Left lobe of liver (tissue), 2 donors: ENCODE data around the gene LILRB4. TPM values are rescaled to one million over a fixed set of nuclear protein-coding genes. Genes with fewer than 3 reads are reported as not detected.
"Not testable (repeated sequence)": the region's sequence is repeated elsewhere in the genome, so short reads cannot be mapped to it uniquely, and the experiment has no call there.

Experiments used
- ATAC-seq: fragments of 200-7000 bp; cut with Tn5 transposase; one replicate; pipeline ENCODE4 v1.9.1; 2020; ENCODE audit warnings: mild to moderate bottlenecking, moderate library complexity
- DNase-seq: peaks from one replicate; pipeline ENCODE4 v3.0.0-alpha.2; 2020; ENCODE audit warnings: low spot score
- total RNA-seq: library from RNA; stranded (reverse); gene quantifications from one replicate; pipeline ENCODE4 v1.2.1, GENCODE V29; 2021
- donor health status: DM: no; HTN: no; CAD: no; lungs with moderate emphysema.
- donor health status: DM: no; HTN: yes; CAD: no.

Gene LILRB4
- total RNA-seq: 1.9 TPM

DNA sequence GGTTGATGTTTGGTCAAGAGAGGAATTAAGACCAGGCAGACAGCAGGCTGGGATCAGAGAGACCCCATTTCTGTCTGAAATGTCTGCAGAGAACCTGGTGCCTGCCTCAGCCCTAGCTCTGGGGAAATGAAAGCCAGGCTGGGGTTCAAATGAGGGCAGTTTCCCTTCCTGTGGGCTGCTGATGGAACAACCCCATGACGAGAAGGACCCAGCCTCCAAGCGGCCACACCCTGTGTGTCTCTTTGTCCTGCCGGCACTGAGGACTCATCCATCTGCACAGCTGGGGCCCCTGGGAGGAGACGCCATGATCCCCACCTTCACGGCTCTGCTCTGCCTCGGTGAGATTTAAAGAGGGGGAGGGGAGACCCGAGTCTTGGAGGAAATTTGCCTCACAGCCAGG lies at the start of gene LILRB4:
TSS of gene LILRB4 (plus strand) at position 256 of the 400 bp plus-strand sequence. CDS start at position 305, 49 bp downstream.
- DNase-seq: no peak
- peak; percentile 60 for ATAC-seq

DNA sequence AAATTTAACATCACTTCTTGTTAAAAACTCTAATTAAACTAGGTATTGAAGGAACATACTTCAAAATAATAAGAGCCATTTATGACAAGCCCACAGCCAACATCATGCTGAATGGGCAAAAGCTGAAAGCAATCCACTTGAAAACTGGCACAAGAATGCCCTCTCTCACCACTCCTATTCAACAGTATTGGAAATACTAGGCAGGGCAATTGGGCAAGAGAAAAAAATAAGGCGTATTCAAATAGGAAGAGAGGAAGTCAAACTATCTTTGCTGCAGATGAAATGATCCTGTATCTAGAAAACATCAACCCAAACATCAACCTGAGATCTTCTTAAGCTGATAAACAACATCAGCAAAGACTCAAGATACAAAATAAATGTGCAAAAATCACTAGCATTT lies 48.1 kb upstream of the LILRB4 start:
- ATAC-seq (no peak), DNase-seq (no peak)

DNA sequence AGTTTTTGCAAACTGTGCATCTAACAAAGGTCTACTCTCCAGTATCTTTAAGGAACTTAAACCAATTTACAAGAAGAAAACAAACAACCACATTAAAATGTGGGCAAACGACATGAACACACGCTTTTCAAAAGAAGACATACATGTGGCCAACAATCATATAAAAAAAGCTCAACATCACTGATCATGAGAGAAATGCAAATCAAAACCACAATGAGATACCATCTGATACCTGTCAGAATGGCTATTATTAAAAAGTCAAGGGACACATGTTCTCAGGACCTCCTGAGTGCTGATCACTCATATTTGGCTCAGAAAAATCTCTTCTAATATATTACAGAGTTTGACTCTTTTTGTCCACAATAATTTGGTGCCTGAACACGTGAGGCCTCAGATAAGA lies 46.7 kb upstream of the LILRB4 start:
- DNase-seq: no peak
- ATAC-seq: no peak

DNA sequence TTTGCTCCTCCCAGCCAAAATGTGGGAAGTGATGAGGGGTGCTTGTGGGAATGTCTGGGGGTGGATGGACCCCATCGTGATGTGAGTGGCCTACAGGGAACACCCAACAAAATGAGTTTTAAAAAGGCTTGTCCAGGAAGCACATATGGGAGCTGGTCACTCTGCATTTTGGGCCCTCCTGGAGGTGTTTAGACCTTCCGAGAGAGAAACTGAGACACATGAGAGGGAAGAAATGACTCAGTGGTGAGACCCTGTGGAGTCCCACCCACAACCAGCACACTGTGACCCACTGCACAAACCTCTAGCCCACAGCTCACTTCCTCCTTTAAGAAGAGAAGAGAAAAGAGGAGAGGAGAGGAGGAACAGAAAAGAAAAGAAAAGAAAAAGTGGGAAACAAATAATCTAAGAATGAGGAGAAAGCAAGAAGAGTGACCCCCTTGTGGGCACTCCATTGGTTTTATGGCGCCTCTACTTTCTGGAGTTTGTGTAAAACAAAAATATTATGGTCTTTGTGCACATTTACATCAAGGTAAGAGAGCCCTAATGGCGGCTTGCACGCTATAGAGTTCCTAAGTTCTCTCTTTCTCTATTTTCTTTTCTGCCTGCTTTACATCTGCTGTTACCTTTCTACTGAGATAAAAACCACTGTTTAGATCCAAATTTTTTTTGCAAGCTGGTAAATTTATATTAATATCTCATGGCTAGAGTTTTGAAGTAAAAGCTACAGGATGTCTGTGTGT lies 45.8 kb upstream of the LILRB4 start:
- no peak for DNase-seq
- ATAC-seq: peak; percentile 29

DNA sequence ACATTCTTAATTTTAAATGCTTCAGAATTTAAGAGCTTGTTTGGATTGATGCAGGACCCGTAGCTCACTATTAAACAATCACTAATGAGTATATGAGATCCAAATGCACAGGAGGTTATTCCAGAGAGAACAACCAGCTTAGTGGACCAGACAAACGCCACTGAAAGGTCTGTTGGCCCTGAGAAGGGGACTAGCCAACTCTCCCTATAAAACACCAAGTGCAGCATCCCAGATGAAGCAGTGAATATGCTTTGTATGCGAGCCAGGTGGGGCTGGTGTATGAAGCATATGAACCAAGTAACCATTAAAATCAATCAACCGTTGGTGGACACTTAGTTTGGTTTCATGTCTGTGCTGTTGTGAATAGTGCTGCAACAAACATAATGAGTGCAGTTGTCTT lies 42.3 kb upstream of the LILRB4 start:
- ATAC-seq: no peak

DNA sequence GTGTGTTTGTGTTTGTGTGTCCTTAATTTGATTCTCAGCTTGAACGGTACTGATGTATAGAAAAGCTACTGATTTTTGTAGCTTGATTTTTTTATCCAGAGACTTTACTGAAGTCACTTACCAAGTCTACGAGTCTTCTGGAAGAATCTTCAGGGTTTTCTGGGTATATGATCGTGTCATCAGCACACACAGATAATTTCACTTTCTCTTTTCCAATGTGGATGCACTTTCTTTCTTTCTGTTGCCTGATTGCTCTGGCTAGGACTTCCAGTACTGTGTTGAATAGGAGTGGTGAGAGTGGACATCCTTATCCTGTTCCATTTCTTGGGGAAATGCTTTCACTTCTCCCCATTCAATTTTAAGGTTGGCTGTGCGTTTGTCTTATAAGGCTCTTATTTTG lies 40.4 kb upstream of the LILRB4 start:
- no peak for DNase-seq
- no peak for ATAC-seq

More for the DNA sequence above, 42.3 kb upstream of the LILRB4 start:
- no peak for DNase-seq

DNA sequence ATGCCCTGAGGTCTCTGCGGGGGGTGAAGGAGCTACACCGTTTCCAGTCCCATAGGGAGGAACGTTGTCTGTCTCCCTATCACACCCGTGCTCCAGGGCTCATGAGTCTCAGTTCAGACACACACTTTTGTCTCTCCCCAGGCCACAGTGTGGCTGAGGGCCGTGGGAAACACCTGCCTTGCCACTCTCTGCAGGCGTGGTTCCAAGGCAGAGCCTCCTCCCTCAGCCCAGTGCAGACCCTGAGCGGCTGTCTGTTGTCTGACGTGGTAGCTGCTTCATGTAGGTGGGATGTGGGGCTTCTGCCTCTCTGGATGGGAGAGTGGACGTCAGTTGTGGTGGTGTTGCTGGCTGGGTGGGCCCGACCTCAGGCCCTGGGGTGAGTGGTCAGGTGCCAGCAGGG lies 38.6 kb upstream of the LILRB4 start:
- DNase-seq, ATAC-seq: not testable (repeated sequence)

DNA sequence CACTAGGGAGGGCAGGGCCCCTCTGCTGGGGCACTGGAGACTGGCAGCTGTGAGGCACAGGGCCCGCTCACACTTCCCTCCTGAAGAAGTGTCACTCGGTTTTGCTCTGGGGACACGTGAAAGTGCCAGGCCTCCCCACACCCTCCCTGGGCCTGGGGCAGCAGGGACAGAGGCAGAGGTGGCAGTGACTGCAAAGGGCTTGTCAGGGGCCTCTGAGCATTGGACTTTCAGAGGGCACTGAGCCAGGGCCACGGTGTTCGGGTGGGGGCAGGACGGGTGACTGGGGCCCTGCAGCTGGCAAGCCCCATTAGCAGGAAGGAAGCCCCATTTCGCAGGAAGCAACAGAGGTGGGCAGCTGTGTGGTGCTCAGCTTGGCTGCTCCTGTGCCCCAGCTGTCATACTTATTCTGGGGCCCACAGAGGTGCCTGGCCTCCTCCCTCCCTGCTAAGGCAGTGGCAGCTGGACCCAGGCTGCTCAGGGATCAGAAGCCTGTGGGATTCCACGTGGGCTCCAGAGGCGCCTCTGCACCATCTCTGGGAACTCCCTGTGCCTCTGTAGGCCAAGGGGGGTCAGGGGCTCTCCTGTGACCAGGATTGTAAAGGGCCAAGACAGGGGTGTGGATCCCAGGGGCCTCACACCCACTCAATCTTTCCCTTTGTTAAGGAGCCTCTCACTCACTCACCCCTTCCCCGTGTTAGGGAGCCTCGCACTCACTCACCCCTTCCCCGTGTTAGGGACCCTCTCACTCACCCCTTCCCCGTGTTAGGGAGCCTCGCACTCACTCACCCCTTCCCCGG lies 37.7 kb upstream of the LILRB4 start:
- DNase-seq: not testable (repeated sequence)

DNA sequence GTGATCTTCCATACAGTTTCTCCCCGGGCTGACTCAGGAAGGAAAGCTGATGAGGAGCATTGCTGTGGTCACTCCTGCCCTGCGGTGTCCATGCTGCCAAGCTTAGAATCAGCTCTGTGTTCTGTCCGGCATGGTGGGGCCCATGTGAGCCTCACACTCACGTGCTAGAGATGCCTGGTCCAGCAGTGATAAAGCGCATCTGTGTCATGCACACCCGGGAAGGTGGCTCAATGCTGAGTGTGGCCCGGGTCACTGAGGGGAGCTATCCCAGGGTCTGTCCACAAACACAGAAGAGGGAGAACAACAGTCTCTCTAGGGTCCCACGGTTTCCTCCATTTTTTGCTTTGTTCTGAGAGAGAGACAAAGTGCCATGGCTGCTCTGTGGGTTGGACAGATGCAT lies 36.0 kb upstream of the LILRB4 start:
- DNase-seq: no peak

More for the DNA sequence above, 37.7 kb upstream of the LILRB4 start:
- ATAC-seq: not testable (repeated sequence)

DNA sequence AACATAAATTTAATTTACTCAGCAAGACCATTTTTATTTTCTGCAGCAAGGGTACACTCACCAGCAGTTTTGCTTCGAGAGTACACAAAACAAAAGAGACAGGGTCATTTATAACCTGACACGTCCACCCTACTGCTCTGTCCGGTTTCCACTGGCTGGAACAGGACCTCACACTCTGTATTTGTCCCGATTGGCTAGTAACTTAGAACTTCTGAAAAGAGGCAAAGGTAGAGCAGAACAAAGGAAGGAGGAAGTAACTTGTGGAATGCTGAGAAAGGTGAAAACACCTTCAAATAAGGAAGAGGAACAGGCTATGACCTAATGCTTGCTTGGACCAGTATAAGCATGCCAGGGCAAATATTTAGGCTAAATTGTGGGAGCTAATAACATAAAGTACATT lies 34.9 kb upstream of the LILRB4 start:
- not testable (repeated sequence) for DNase-seq, ATAC-seq

More for the DNA sequence above, 36.0 kb upstream of the LILRB4 start:
- no peak for ATAC-seq

DNA sequence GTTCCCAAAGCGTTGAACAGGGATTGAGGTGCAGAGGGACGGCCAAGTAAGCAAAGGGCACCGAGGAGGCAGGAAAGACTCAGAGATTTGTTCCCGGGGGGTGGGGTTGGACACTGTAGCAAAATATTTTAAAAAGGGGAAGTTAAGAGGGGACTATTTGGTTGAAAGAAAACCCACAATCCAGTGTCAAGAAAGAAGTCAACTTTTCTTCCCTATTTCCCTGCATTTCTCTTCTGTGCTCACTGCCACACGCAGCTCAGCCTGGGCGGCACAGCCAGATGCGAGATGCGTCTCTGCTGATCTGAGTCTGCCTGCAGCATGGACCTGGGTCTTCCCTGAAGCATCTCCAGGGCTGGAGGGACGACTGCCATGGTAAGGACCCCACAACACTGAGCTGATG lies 32.5 kb upstream of the LILRB4 start, which contains the start of gene LILRB1:
TSS of gene LILRB1 (plus strand) at position 223 of the 400 bp plus-strand sequence. CDS start 590 bp downstream, outside the sequence.
- peak; percentile 23 for ATAC-seq
- DNase-seq: not testable (repeated sequence)

DNA sequence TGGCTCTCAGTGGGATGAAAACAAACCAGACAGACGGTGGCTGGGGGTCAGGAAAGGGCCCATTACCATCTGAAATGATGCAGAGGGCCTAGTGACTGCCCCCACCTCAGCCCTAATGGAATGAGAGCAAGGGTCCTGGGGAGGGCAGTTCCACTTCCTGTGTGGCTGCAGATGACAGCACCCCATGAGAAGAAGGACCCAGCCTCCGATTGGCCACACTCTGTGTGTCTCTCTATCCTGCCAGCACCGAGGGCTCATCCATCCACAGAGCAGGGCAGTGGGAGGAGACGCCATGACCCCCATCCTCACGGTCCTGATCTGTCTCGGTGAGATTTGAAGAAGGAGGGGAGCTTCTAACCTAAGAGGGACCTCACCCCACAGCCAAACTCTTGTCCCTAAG lies 32.0 kb upstream of the LILRB4 start:
- no peak for DNase-seq
- ATAC-seq: peak; percentile 33

DNA sequence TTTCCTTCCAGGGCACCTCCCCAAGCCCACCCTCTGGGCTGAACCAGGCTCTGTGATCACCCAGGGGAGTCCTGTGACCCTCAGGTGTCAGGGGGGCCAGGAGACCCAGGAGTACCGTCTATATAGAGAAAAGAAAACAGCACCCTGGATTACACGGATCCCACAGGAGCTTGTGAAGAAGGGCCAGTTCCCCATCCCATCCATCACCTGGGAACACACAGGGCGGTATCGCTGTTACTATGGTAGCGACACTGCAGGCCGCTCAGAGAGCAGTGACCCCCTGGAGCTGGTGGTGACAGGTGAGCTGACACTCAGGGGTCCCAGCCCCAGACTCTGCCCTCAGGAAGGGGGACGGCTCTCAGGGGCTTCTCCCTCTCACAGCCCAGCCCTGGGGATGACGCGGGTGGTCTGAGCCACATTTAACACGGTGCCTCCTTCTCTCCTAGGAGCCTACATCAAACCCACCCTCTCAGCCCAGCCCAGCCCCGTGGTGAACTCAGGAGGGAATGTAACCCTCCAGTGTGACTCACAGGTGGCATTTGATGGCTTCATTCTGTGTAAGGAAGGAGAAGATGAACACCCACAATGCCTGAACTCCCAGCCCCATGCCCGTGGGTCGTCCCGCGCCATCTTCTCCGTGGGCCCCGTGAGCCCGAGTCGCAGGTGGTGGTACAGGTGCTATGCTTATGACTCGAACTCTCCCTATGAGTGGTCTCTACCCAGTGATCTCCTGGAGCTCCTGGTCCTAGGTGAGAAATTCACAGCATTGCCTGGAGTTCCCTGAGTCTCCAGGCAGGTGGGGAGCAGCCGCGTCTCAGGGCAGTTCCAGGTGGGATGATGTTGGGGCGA lies 31.1 kb upstream of the LILRB4 start:
- not testable (repeated sequence) for ATAC-seq, DNase-seq

DNA sequence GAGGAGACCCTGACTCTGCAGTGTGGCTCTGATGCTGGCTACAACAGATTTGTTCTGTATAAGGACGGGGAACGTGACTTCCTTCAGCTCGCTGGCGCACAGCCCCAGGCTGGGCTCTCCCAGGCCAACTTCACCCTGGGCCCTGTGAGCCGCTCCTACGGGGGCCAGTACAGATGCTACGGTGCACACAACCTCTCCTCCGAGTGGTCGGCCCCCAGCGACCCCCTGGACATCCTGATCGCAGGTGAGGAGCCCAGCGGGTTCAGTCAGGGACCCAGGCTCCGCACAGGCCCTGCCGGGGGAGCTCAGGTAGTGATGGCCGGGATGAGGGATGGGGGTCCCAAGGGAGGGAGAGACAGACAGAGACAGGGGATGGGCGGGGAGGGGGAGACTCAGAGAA lies 30.3 kb upstream of the LILRB4 start:
- DNase-seq, ATAC-seq: not testable (repeated sequence)

DNA sequence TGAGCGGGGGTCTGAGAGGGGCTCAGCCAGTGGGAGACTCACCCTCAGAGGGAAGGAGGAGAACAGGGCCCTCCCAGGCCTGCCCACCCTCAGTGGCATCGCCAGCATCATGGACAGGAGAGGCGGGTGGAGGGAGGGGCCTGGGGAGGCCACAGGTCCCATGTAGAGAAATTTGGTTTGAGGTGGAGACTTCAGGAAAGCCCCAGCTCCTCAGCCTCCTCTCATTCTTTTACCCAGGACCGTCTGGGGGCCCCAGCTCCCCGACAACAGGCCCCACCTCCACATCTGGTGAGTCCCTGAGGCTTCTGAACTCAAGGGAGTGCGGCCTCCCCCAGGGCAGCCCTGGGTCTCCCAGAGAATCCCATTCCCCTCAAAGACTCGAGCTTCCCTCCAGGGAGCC lies 29.4 kb upstream of the LILRB4 start:
- DNase-seq (no peak), ATAC-seq (no peak)

DNA sequence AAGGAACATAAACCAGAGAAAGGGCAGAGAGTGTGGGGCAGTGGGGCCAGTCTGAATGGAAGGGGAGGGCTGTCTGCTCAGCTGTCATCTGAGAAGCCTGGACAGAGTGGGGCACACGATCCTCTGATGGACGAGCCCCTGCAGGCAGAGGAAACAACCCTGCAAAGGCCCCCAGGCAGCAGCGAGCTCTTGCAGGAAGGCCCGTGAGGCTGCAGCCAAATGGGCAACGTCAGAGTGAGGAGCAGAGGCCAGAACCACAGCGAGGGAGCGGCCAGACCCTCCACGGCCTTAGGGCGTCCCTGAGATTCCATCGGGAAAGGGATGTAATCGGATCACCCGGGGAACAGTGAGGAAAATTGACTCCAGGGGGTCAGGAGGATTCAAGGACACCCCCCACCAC lies 26.7 kb upstream of the LILRB4 start:
- ATAC-seq, DNase-seq: not testable (repeated sequence)

DNA sequence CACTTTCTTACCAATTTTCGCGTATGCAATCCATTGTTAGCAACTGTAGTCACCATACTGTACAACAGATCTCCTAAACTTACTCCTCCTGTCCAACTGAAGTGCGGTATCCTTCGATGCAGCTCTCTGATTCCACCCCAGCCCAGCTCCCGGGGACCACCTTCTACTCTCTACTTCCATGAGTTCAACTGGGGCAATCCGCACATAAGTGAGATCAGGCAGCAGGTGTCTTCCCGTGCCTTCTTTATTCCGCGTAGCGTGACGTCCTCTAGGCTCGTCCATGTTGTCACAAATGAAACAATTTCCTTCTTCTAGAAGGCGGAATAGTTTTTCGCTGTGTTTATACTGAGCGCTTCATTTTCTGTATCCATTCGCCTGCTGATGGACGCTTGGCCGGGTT lies 24.1 kb upstream of the LILRB4 start:
- no peak for ATAC-seq
- DNase-seq: no peak

DNA sequence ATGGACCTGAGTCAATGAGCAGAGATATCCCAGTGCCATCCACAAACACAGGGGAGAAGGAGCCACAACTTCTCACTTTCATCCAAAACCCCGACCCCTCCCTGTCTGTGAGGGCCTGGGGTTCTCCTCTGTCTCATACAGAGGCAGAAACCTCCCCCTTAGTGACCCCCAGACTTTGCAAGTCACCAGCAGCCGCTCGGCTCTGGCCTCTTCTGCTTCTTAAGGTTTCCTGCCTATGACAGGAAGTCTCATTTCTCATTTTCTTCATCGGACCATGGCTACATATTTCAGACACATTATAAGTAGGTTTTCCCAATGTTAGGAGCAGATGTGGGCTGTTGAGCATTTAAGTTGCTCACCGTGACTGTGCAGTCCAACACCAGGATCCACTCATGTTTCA lies 19.8 kb upstream of the LILRB4 start:
- ATAC-seq: peak; percentile 31
- DNase-seq: not testable (repeated sequence)

DNA sequence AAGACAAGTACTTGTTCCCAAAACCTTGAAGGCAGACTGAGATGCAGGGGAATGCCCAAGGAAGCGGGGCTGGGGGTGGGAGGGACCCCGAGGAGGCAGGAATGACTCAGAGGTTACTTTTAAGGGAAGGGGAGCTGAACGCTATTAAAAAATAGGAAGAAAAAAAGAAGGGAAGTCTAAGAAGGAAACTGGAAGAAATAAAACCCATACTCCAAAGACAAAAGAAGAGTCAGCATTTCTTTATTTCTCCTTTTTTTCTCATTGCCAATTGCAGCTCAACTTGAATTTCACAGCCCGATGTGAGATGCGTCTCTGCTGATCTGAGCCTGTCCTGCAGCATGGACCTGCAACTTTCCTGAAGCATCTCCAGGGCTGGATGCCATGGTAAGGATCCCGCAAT lies 19.2 kb upstream of the LILRB4 start:
- not testable (repeated sequence) for DNase-seq
- ATAC-seq: peak; percentile 25

DNA sequence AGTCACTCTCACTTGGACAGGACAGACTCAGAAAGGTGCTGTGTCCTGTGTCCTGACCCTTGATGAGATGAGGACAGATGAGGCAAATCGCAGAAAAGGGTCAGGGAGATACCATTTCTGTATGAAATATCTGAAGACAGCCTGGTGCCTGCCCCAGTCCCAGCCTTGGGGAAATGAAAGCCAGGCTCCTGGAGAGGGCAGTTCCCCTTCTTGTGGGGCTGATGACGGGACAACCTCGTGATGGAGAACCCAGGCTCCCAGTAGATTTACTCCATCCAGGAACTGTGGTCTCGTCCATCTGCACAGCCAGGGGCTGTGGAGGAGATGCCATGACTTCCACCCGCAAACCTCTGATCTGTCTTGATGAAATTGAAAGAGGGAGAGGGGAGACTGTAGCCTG lies 18.7 kb upstream of the LILRB4 start:
- peak; percentile 43 for ATAC-seq
- no peak for DNase-seq

DNA sequence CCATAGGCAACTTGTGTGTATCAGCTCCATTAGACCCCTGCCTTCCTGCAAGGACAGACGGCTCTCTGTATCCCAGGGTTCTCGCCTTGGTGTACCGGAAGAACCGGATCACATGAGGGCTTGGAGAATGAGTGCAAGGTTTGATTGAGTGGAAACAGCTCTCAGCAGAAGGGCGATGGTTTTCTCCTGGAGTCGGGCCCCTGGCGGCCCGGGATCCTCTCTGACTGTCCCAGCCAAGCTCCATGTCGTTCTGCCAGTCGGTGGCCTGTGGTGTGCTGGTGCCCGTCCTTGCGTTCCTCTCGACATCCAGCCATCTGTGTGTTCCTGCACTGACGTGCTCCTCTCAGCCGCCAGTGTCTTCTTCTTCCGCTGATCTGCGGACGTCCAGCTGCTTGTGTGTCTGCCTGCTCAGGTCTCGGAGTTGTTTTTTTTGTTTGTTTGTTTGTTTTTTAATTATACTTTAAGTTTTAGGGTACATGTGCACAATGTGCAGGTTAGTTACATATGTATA lies 16.4 kb upstream of the LILRB4 start:
- DNase-seq (no peak), ATAC-seq (no peak)
